HepG2 (cell line): ENCODE results near the gene FNDC3A. TPM values are rescaled to one million over a fixed set of nuclear protein-coding genes. Genes with fewer than 3 reads are reported as not detected.

Source experiments
- ATAC-seq: fragments of 200-7000 bp; cut with Tn5 transposase; 3 replicates; pipeline ENCODE4 v1.9.1; 2020; ENCODE audit warnings: mild to moderate bottlenecking, moderate library complexity
- BruUV-seq: library from RNA; stranded (reverse); fragments of 400-500 nt; replicated peaks from 2 replicates; lab custom pipeline; 2021; lab: Mats Ljungman, UMichigan
- CTCF ChIA-PET: fragments of 300-600 bp; formaldehyde crosslinking; extraction: SDS; loops from one replicate; lab custom pipeline; 2021; ENCODE audit warnings: low total read pairs, inconsistent platforms, low intra/inter-chr PET ratio; lab: Yijun Ruan, JAX
- POLR2A ChIA-PET: fragments of 350-600 bp; sonication (Branson Sonifier 250); formaldehyde crosslinking; loops from one replicate; lab custom pipeline; 2020; ENCODE audit warnings: antibody characterized with exemption, inconsistent platforms; lab: Yijun Ruan, JAX
- DNase-seq: peaks from one replicate; pipeline ENCODE4 v3.0.0-alpha.2; 2015; ENCODE audit warnings: low spot score
- FAIRE-seq: peaks from 3 replicates; lab custom pipeline; 2011; peaks lifted over from hg19 to GRCh38; lab: Jason Lieb, UNC
- H2AFZ ChIP-seq: one replicate; pipeline ENCODE4 v1.6.1; 2011; ENCODE audit warnings: low read length, inconsistent platforms
- H3K27ac ChIP-seq: fragments of 300-600 bp; 3 replicates; pipeline ENCODE4 v1.8.0; 2011; ENCODE audit warnings: mixed run types, mild to moderate bottlenecking, mixed read lengths, low read length, inconsistent platforms; ENCODE audit not compliant: insufficient read depth; ENCODE audit errors: extremely low read length
- H3K27me3 ChIP-seq, 2 experiments: fragments of 200-600 bp in 1 of 2; 2 replicates in 1 of 2; 3 replicates in 1 of 2; pipeline versions ENCODE4 v1.6.0 to v1.8.0; 2011; ENCODE audit warnings: low read length in 2 of 2, mild to moderate bottlenecking in 2 of 2, moderate library complexity in 2 of 2, inconsistent platforms in 1 of 2; ENCODE audit not compliant: insufficient read depth in 2 of 2, control insufficient read depth in 1 of 2
- H3K36me3 ChIP-seq, 2 experiments: fragments of 200-600 bp in 1 of 2; replicated peaks in 1 of 2; 2 replicates in 1 of 2; 3 replicates in 1 of 2; pipeline versions ENCODE4 v1.5.1 to v1.8.0; 2011; ENCODE audit warnings: low read length in 2 of 2, inconsistent platforms in 1 of 2; ENCODE audit not compliant: insufficient read depth in 2 of 2, control insufficient read depth in 1 of 2
- H3K4me1 ChIP-seq: 2 replicates; pipeline ENCODE4 v1.5.1; 2012; ENCODE audit warnings: low read length, inconsistent platforms; ENCODE audit not compliant: insufficient read depth
- H3K4me2 ChIP-seq: 2 replicates; pipeline ENCODE4 v1.6.0; 2011; ENCODE audit warnings: low read depth, low read length, inconsistent platforms
- H3K4me3 ChIP-seq, 3 experiments: fragments of 200-600 bp in 1 of 3; sonication (generic), shearing (Covaris generic) in 1 of 3; replicated peaks in 1 of 3; 2 replicates each; pipeline ENCODE4 v1.5.1; 2011 to 2016; ENCODE audit warnings: low read length in 3 of 3, inconsistent platforms in 2 of 3, low read depth in 2 of 3, mild to moderate bottlenecking in 2 of 3, control low read depth in 1 of 3, mixed read lengths in 1 of 3; ENCODE audit not compliant: insufficient read depth in 1 of 3
- H3K79me2 ChIP-seq: one replicate; pipeline ENCODE4 v1.6.1; 2011; ENCODE audit warnings: low read length, inconsistent platforms; ENCODE audit not compliant: insufficient read depth
- H3K9ac ChIP-seq: 2 replicates; pipeline ENCODE4 v1.6.0; 2011; ENCODE audit warnings: mild to moderate bottlenecking, low read depth, low read length, inconsistent platforms; ENCODE audit not compliant: insufficient read depth
- H3K9me3 ChIP-seq: 2 replicates; pipeline ENCODE4 v1.5.1; 2012; ENCODE audit warnings: mild to moderate bottlenecking, low read length
- H4K20me1 ChIP-seq: 2 replicates; pipeline ENCODE4 v1.6.0; 2011; ENCODE audit warnings: inconsistent platforms, mild to moderate bottlenecking, low read length, moderate library complexity; ENCODE audit not compliant: insufficient read depth
- AGO2 ChIP-seq: fragments of 200-400 bp; formaldehyde crosslinking; optimal IDR thresholded peaks from 2 replicates; pipeline ENCODE3; 2017; ENCODE audit warnings: mild to moderate bottlenecking, low read depth, low read length, moderate library complexity
- ATAD3A ChIP-seq: sonication (generic); formaldehyde crosslinking; IDR thresholded peaks from 2 replicates; pipeline ENCODE4 v1.4.0; 2020; ENCODE audit warnings: missing genetic modification reagents
- LBX2 ChIP-seq: sonication (generic); formaldehyde crosslinking; IDR thresholded peaks from 2 replicates; pipeline ENCODE4 v1.5.0; 2020; ENCODE audit warnings: missing genetic modification reagents, mild to moderate bottlenecking, borderline replicate concordance
- MEIS2 ChIP-seq: sonication (generic); formaldehyde crosslinking; IDR thresholded peaks from 2 replicates; pipeline ENCODE4 v1.9.0; 2021; ENCODE audit warnings: mild to moderate bottlenecking, missing genetic modification reagents
- NFIC ChIP-seq: IDR thresholded peaks from 2 replicates; pipeline ENCODE4 v1.6.1; 2012; ENCODE audit warnings: mild to moderate bottlenecking, low read length, inconsistent platforms
- NRL ChIP-seq: sonication (generic); formaldehyde crosslinking; IDR thresholded peaks from 2 replicates; pipeline ENCODE4 v1.5.0; 2020; ENCODE audit warnings: missing genetic modification reagents, mild to moderate bottlenecking, moderate library complexity, borderline replicate concordance
- POLR2AphosphoS5 ChIP-seq: IDR thresholded peaks from 2 replicates; pipeline ENCODE4 v1.6.1; 2012; ENCODE audit warnings: low read depth, low read length
- SAFB2 ChIP-seq: sonication (generic); formaldehyde crosslinking; IDR thresholded peaks from 2 replicates; pipeline ENCODE4 v1.5.1; 2020; ENCODE audit warnings: missing genetic modification reagents, low read depth, mild to moderate bottlenecking, borderline replicate concordance
- TEF ChIP-seq: sonication (generic); formaldehyde crosslinking; IDR thresholded peaks from 2 replicates; pipeline ENCODE4 v1.5.0; 2020; ENCODE audit warnings: missing genetic modification reagents
- TFAP4 ChIP-seq: sonication (generic); IDR thresholded peaks from 2 replicates; pipeline ENCODE4 v1.6.1; 2016; ENCODE audit warnings: low read depth, borderline replicate concordance
- ZBTB26 ChIP-seq: IDR thresholded peaks from 2 replicates; pipeline ENCODE4 v1.6.1; 2016; ENCODE audit warnings: missing compliant biosample characterization, missing genetic modification reagents, borderline replicate concordance
- ZFY ChIP-seq: sonication (generic); formaldehyde crosslinking; IDR thresholded peaks from 2 replicates; pipeline ENCODE4 v1.4.0; 2020; ENCODE audit warnings: missing genetic modification reagents
- ZNF264 ChIP-seq: sonication (generic); formaldehyde crosslinking; IDR thresholded peaks from 2 replicates; pipeline ENCODE4 v1.4.0; 2020; ENCODE audit warnings: missing genetic modification reagents
- in situ Hi-C: cut with HindIII; loops from 2 replicates; pipeline ENCODE4 v1.10.0; 2017; ENCODE audit warnings: low pct_unique_long_range_greater_than_20kb; ENCODE audit not compliant: extremely low pct_ligation_motif_present
- intact Hi-C: fragments of 100-400 bp; cut with micrococcal nuclease; formaldehyde crosslinking; loops from one replicate; pipeline ENCODE4 v1.10.0; 2022; ENCODE audit not compliant: unreplicated experiment
- polyA plus RNA-seq, 8 experiments: library from polyadenylated mRNA; depleted of rRNA in 3 of 8; stranded (reverse) in 7 of 8; unstranded in 1 of 8; fragments of >200 nt; fragmentation: Illumina TruSeq in 4 of 8; extraction: Trizol in 4 of 8; gene quantifications; 2 replicates each; pipeline versions ENCODE4 v1.2.1 to v1.2.3, GENCODE V29; 2011 to 2016; ENCODE audit warnings: low read depth in 4 of 8, missing spikeins in 1 of 8, mixed read lengths in 1 of 8; ENCODE audit not compliant: insufficient read depth in 1 of 8
- total RNA-seq, 5 experiments: library from RNA; depleted of rRNA; stranded (reverse); fragments of >200 nt; fragmentation: Illumina TruSeq; extraction: Trizol; gene quantifications; 2 replicates each; pipeline ENCODE4 v1.2.3, GENCODE V29; 2016; ENCODE audit warnings: low read depth in 1 of 5

The FNDC3A gene
- total and polyA plus RNA-seq, 2 of the 13 experiments (the other 11 are each of a cell fraction or from before 2014, with no cell fraction given), result 36.7 to 39.3 TPM

- no peaks in the 10 kb centered on the region for H3K79me2 ChIP-seq
- H3K4me2 ChIP-seq, result no peak overlapping the region
- ChIA-PET POLR2A (no interaction called here), CTCF (no interaction called here)
- no peak for DNase-seq
- no peaks in the 10 kb centered on the region for H3K9me3 ChIP-seq
- TF ChIP-seq NRL, result no peak
- no peak for TF ChIP-seq MEIS2 (CRISPR knock-in tag)
- TF ChIP-seq SAFB2 (CRISPR knock-in tag), result no peak
- no peak for TF ChIP-seq TEF (CRISPR knock-in tag)
- no peak for TF ChIP-seq ZFY (CRISPR knock-in tag)
- no peak for TF ChIP-seq NFIC
- TF ChIP-seq TFAP4, result no peak
- TF ChIP-seq LBX2 (CRISPR knock-in tag), result no peak
- no peak for TF ChIP-seq ZBTB26
- TF ChIP-seq AGO2, result no peak
- no peak for TF ChIP-seq ZNF264
- TF ChIP-seq ATAD3A (CRISPR knock-in tag), result no peak
- TF ChIP-seq POLR2AphosphoS5, result no peak
- H3K27me3 ChIP-seq, result no peaks in the 10 kb centered on the region
- no peaks in the 10 kb centered on the region for H3K4me1 ChIP-seq
- FAIRE-seq, result no peak
- intact Hi-C loops, result no loop called here
- H4K20me1 ChIP-seq, result no peaks in the 10 kb centered on the region
- H3K9ac ChIP-seq, result no peak overlapping the region
- H2AFZ ChIP-seq, result no peak overlapping the region
- BruUV-seq, result no TSS peak
- H3K27ac ChIP-seq, result no peak overlapping the region
- H3K4me3 ChIP-seq, result no peak overlapping the region
- in situ Hi-C loops, result no loop called here
- no peak for ATAC-seq
- peaks cover 0 to 2% of the 10 kb centered on the region in 2 experiments; a peak in 2 of 5 replicates for H3K36me3 ChIP-seq
These were observed 83.0 kb downstream of the FNDC3A start for GRCh38 chr13:49058761-49059160.
